CD8-positive, alpha-beta memory T cell (primary cell): ENCODE data around the gene YIF1A. TPM values are rescaled to one million over a fixed set of nuclear protein-coding genes. Genes with fewer than 3 reads are reported as not detected.
A peak's percentile ranks its signal among the peaks of the same experiment; 100 is the strongest.

ENCODE experiments used
- CTCF ChIA-PET: fragments of 350-600 bp; sonication (Branson Sonifier 250); formaldehyde crosslinking; loops from one replicate; lab custom pipeline; 2021; ENCODE audit warnings: antibody characterized with exemption; lab: Charles Lee
- POLR2A ChIA-PET: fragments of 350-600 bp; sonication (Branson Sonifier 250); formaldehyde crosslinking; loops from one replicate; lab custom pipeline; 2021; ENCODE audit warnings: antibody characterized with exemption; lab: Charles Lee
- DNase-seq, 5 donors: peaks; one replicate each; pipeline versions ENCODE4 v3.0.0 to v3.0.0-alpha.2; 2020 to 2022; ENCODE audit warnings: mixed read lengths in 1 of 5
- H3K27ac ChIP-seq: one replicate; pipeline ENCODE4 v1.7.0; 2013; ENCODE audit warnings: low read depth, mild to moderate bottlenecking, low read length, moderate library complexity
- H3K27me3 ChIP-seq: 2 replicates; pipeline ENCODE4 v1.7.0; 2013; ENCODE audit warnings: low read length, mild to moderate bottlenecking; ENCODE audit not compliant: insufficient read depth, poor library complexity, severe bottlenecking
- H3K36me3 ChIP-seq: 2 replicates; pipeline ENCODE4 v1.7.0; 2013; ENCODE audit warnings: mild to moderate bottlenecking, low read length, moderate library complexity; ENCODE audit not compliant: insufficient read depth
- H3K4me1 ChIP-seq: 2 replicates; pipeline ENCODE4 v1.7.0; 2013; ENCODE audit warnings: mild to moderate bottlenecking, low read length, moderate library complexity; ENCODE audit not compliant: insufficient read depth
- H3K4me3 ChIP-seq: 2 replicates; pipeline ENCODE4 v1.7.0; 2013; ENCODE audit warnings: mild to moderate bottlenecking, low read length
- H3K9me3 ChIP-seq: 2 replicates; pipeline ENCODE4 v1.7.0; 2013; ENCODE audit warnings: mild to moderate bottlenecking, low read length
- H3K27ac Mint-ChIP-seq, 8 donors: one replicate each; pipeline ENCODE4 v1.8.0; 2020 to 2021; ENCODE audit warnings: mixed read lengths in 8 of 8, mild to moderate bottlenecking in 6 of 8, inconsistent platforms in 3 of 8, moderate library complexity in 3 of 8
- H3K27me3 Mint-ChIP-seq, 2 donors: one replicate each; pipeline ENCODE4 v1.8.0; 2020 to 2021; ENCODE audit warnings: mixed read lengths in 2 of 2, mild to moderate bottlenecking in 1 of 2, moderate library complexity in 1 of 2
- H3K36me3 Mint-ChIP-seq, 3 donors: one replicate each; pipeline ENCODE4 v1.8.0; 2020 to 2021; ENCODE audit warnings: mixed read lengths in 3 of 3, inconsistent platforms in 1 of 3, mild to moderate bottlenecking in 1 of 3
- H3K4me1 Mint-ChIP-seq, 3 donors: one replicate each; pipeline ENCODE4 v1.8.0; 2020 to 2021; ENCODE audit warnings: mixed read lengths in 3 of 3, inconsistent platforms in 1 of 3, mild to moderate bottlenecking in 1 of 3
- H3K4me3 Mint-ChIP-seq, 7 donors: one replicate each; pipeline ENCODE4 v1.8.0; 2020 to 2021; ENCODE audit warnings: mixed read lengths in 7 of 7, mild to moderate bottlenecking in 6 of 7, moderate library complexity in 4 of 7, inconsistent platforms in 2 of 7
- H3K9me3 Mint-ChIP-seq, 5 donors: one replicate each; pipeline ENCODE4 v1.8.0; 2020 to 2022; ENCODE audit warnings: mixed read lengths in 5 of 5, mild to moderate bottlenecking in 3 of 5, moderate library complexity in 2 of 5, inconsistent platforms in 1 of 5
- polyA plus RNA-seq: library from polyadenylated mRNA; unstranded; fragments of 300-500 nt; fragmentation: Illumina TruSeq; gene quantifications from one replicate; pipeline ENCODE4 v1.2.3, GENCODE V29; 2021
- total RNA-seq, 2 experiments: library from RNA; stranded (reverse); gene quantifications; one replicate each; pipeline ENCODE4 v1.2.3, GENCODE V29; 2021

The YIF1A gene
- total and polyA plus RNA-seq, 3 experiments from 2014 or later: 61.7 to 97.3 (median 96.5) TPM

GRCh38 chr11:66247801-66248200, 41.1 kb downstream of the YIF1A start:
- ChIA-PET POLR2A (interaction anchor here (0.5 kb wide), 1 partner anchor 443 kb away, joined by 3 read pairs; no protein-coding TSS in a partner anchor), CTCF (interaction anchor here (1.0 kb wide), 1 partner anchor 18 kb away, joined by 3 read pairs; no protein-coding TSS in a partner anchor)
- no peak overlapping the region for H3K4me3 Mint-ChIP-seq
- no peak for DNase-seq
- H3K27ac ChIP-seq: no peak overlapping the region
- no peak overlapping the region for H3K4me3 ChIP-seq
- H3K4me1 ChIP-seq: no peaks in the 10 kb centered on the region
- H3K36me3 Mint-ChIP-seq: peaks cover 0 to 59% (median 1%) of the 10 kb centered on the region in 3 donors
- peaks cover 3% of the 10 kb centered on the region for H3K36me3 ChIP-seq
- H3K9me3 Mint-ChIP-seq: no peaks in the 10 kb centered on the region
- H3K27ac Mint-ChIP-seq: peak overlapping the region in 4 of 8 donors; percentile 17 to 77 (median 70)
- H3K4me1 Mint-ChIP-seq: peaks cover 0 to 5% (median 2%) of the 10 kb centered on the region in 3 donors
- H3K9me3 ChIP-seq: no peaks in the 10 kb centered on the region
- no peaks in the 10 kb centered on the region for H3K27me3 ChIP-seq
- no peaks in the 10 kb centered on the region for H3K27me3 Mint-ChIP-seq

GRCh38 chr11:66247295-66247694, 41.6 kb downstream of the YIF1A start:
- Histone ChIP-seq H3K4me1 (no peaks in the 10 kb centered on the region), H3K27me3 (no peaks in the 10 kb centered on the region), H3K27ac (no peak overlapping the region), H3K36me3 (peaks cover 3% of the 10 kb centered on the region), H3K9me3 (no peaks in the 10 kb centered on the region), H3K4me3 (no peak overlapping the region)
- ChIA-PET POLR2A (interaction anchor here (0.5 kb wide), 1 partner anchor 442 kb away, joined by 3 read pairs; no protein-coding TSS in a partner anchor), CTCF (interaction anchor here (1.0 kb wide), 1 partner anchor 18 kb away, joined by 3 read pairs; no protein-coding TSS in a partner anchor)
- no peak overlapping the region for H3K4me3 Mint-ChIP-seq
- H3K36me3 Mint-ChIP-seq: peaks cover 0 to 64% (median 1%) of the 10 kb centered on the region in 3 donors
- DNase-seq: no peak
- H3K4me1 Mint-ChIP-seq: peaks cover 0 to 5% (median 2%) of the 10 kb centered on the region in 3 donors
- peak overlapping the region in 5 of 8 donors; percentile 52 to 90 (median 72) for H3K27ac Mint-ChIP-seq
- H3K9me3 Mint-ChIP-seq: no peaks in the 10 kb centered on the region
- H3K27me3 Mint-ChIP-seq: no peaks in the 10 kb centered on the region

- H3K36me3 Mint-ChIP-seq: peaks cover 0 to 81% (median 5%) of the 10 kb centered on the region in 3 donors
- no peaks in the 10 kb centered on the region for H3K9me3 Mint-ChIP-seq
- H3K4me1 Mint-ChIP-seq: no peaks in the 10 kb centered on the region
- H3K27ac ChIP-seq: no peak overlapping the region
- DNase-seq: no peak
- H3K36me3 ChIP-seq: peaks cover 27% of the 10 kb centered on the region
- H3K27me3 Mint-ChIP-seq: no peaks in the 10 kb centered on the region
- POLR2A ChIA-PET: interaction anchor here (0.5 kb wide), 1 partner anchor 451 kb away, joined by 4 read pairs; no protein-coding TSS in a partner anchor
- H3K4me3 Mint-ChIP-seq: no peak overlapping the region
- no peaks in the 10 kb centered on the region for H3K27me3 ChIP-seq
- H3K4me3 ChIP-seq: no peak overlapping the region
- peak overlapping the region in 6 of 8 donors; percentile 20 to 92 (median 62) for H3K27ac Mint-ChIP-seq
- H3K9me3 ChIP-seq: no peaks in the 10 kb centered on the region
- CTCF ChIA-PET: no interaction called here
- no peaks in the 10 kb centered on the region for H3K4me1 ChIP-seq
Observed at GRCh38 chr11:66243782-66244535, 45.0 kb downstream of the YIF1A start.

- peaks cover 37% of the 10 kb centered on the region for H3K36me3 ChIP-seq
- peak overlapping the region in 1 of 7 donors; percentile 65 for H3K4me3 Mint-ChIP-seq
- H3K9me3 Mint-ChIP-seq: no peaks in the 10 kb centered on the region
- H3K27me3 ChIP-seq: no peaks in the 10 kb centered on the region
- CTCF ChIA-PET: no interaction called here
- H3K4me1 ChIP-seq: no peaks in the 10 kb centered on the region
- H3K27ac Mint-ChIP-seq: peak overlapping the region in 3 of 8 donors; percentile 27 to 83 (median 42)
- peaks cover 0 to 87% (median 7%) of the 10 kb centered on the region in 3 donors for H3K36me3 Mint-ChIP-seq
- H3K27ac ChIP-seq: no peak overlapping the region
- H3K27me3 Mint-ChIP-seq: no peaks in the 10 kb centered on the region
- no peak for DNase-seq
- no peaks in the 10 kb centered on the region for H3K9me3 ChIP-seq
- no peaks in the 10 kb centered on the region for H3K4me1 Mint-ChIP-seq
- no peak overlapping the region for H3K4me3 ChIP-seq
- POLR2A ChIA-PET: no interaction called here
Observed at GRCh38 chr11:66242095-66242765, 46.7 kb downstream of the YIF1A start.

GRCh38 chr11:66240781-66241136, 48.2 kb downstream of the YIF1A start:
- CTCF ChIA-PET: interaction anchor here (0.8 kb wide), 1 partner anchor 145 kb away, joined by 4 read pairs; no protein-coding TSS in a partner anchor
- DNase-seq: no peak
- no peaks in the 10 kb centered on the region for H3K9me3 ChIP-seq
- Mint-ChIP-seq H3K27ac (peak overlapping the region in 1 of 8 donors; percentile 27), H3K9me3 (no peaks in the 10 kb centered on the region), H3K36me3 (peaks cover 0 to 84% (median 9%) of the 10 kb centered on the region in 3 donors), H3K4me3 (no peak overlapping the region), H3K4me1 (no peaks in the 10 kb centered on the region), H3K27me3 (no peaks in the 10 kb centered on the region)
- no peaks in the 10 kb centered on the region for H3K4me1 ChIP-seq
- no peak overlapping the region for H3K4me3 ChIP-seq
- H3K36me3 ChIP-seq: peaks cover 45% of the 10 kb centered on the region
- no peak overlapping the region for H3K27ac ChIP-seq
- POLR2A ChIA-PET: no interaction called here
- H3K27me3 ChIP-seq: no peaks in the 10 kb centered on the region

GRCh38 chr11:66239998-66240780, 48.8 kb downstream of the YIF1A start:
- Mint-ChIP-seq H3K27me3 (no peaks in the 10 kb centered on the region), H3K4me1 (no peaks in the 10 kb centered on the region), H3K4me3 (no peak overlapping the region), H3K9me3 (no peaks in the 10 kb centered on the region), H3K27ac (peak overlapping the region in 3 of 8 donors; percentile 11 to 48 (median 27)), H3K36me3 (peaks cover 5 to 89% (median 15%) of the 10 kb centered on the region in 3 donors)
- ChIA-PET POLR2A (interaction anchor here (0.7 kb wide), 1 partner anchor 32 kb away, joined by 3 read pairs; no protein-coding TSS in a partner anchor), CTCF (interaction anchor here (0.8 to 1.0 kb wide), 2 partner anchors 10 to 146 kb away, joined by 3 to 4 read pairs; no protein-coding TSS in a partner anchor)
- no peak overlapping the region for H3K27ac ChIP-seq
- H3K4me3 ChIP-seq: no peak overlapping the region
- no peak for DNase-seq
- H3K27me3 ChIP-seq: no peaks in the 10 kb centered on the region
- no peaks in the 10 kb centered on the region for H3K9me3 ChIP-seq
- H3K4me1 ChIP-seq: no peaks in the 10 kb centered on the region
- peaks cover 49% of the 10 kb centered on the region for H3K36me3 ChIP-seq

GRCh38 chr11:66239511-66239910, 49.4 kb downstream of the YIF1A start:
- no peaks in the 10 kb centered on the region for H3K9me3 ChIP-seq
- peaks cover 49% of the 10 kb centered on the region for H3K36me3 ChIP-seq
- no peaks in the 10 kb centered on the region for H3K27me3 ChIP-seq
- Mint-ChIP-seq H3K36me3 (peaks cover 5 to 89% (median 18%) of the 10 kb centered on the region in 3 donors), H3K27me3 (no peaks in the 10 kb centered on the region), H3K4me3 (no peak overlapping the region), H3K4me1 (no peaks in the 10 kb centered on the region), H3K9me3 (no peaks in the 10 kb centered on the region), H3K27ac (peak overlapping the region in 3 of 8 donors; percentile 11 to 78 (median 50))
- ChIA-PET CTCF (interaction anchor here (1.0 to 1.3 kb wide), 2 partner anchors 11 to 43 kb away, joined by 3 to 4 read pairs; no protein-coding TSS in a partner anchor), POLR2A (interaction anchor here (0.7 kb wide), 1 partner anchor 32 kb away, joined by 3 read pairs; no protein-coding TSS in a partner anchor)
- no peak overlapping the region for H3K4me3 ChIP-seq
- no peaks in the 10 kb centered on the region for H3K4me1 ChIP-seq
- H3K27ac ChIP-seq: no peak overlapping the region
- no peak for DNase-seq
